Esophagus squamous epithelium (tissue), 5 donors: ENCODE measurements around the gene RNF113B. TPM values are rescaled to one million over a fixed set of nuclear protein-coding genes. Genes with fewer than 3 reads are reported as not detected.

Source experiments
- DNase-seq: peaks from one replicate; lab custom pipeline; 2025; lab: John Stamatoyannopoulos, UW
- H3K27ac ChIP-seq, 4 donors: fragments of 200-600 bp; sonication (generic); one replicate each; pipeline ENCODE4 v1.5.1; 2016 to 2019; ENCODE audit warnings: mild to moderate bottlenecking in 1 of 4
- H3K27me3 ChIP-seq, 4 donors: fragments of 200-600 bp; sonication (generic); 1 replicate in 3 of 4; 2 replicates in 1 of 4; pipeline versions ENCODE4 v1.5.1 to v1.6.0; 2017 to 2021; ENCODE audit warnings: antibody characterized with exemption in 1 of 4
- H3K36me3 ChIP-seq, 3 donors: fragments of 200-600 bp; sonication (generic); one replicate each; pipeline ENCODE4 v1.5.1; 2016 to 2019
- H3K4me1 ChIP-seq, 3 donors: fragments of 200-600 bp; sonication (generic); one replicate each; pipeline ENCODE4 v1.5.1; 2017 to 2019
- H3K4me3 ChIP-seq, 4 donors: fragments of 200-600 bp; sonication (generic); 1 replicate in 3 of 4; 2 replicates in 1 of 4; pipeline ENCODE4 v1.5.1; 2016 to 2019; ENCODE audit warnings: mild to moderate bottlenecking in 2 of 4, moderate library complexity in 1 of 4
- H3K9me3 ChIP-seq, 3 donors: fragments of 200-600 bp; sonication (generic); one replicate each; pipeline ENCODE4 v1.5.1; 2016 to 2019
- CTCF ChIP-seq, 6 experiments: fragments of 450-650 bp in 4 of 6; fragments of 200-600 bp in 2 of 6; sonication (generic) in 2 of 6; IDR thresholded peaks; one replicate each; pipeline ENCODE4 v1.5.1; 2016 to 2019; ENCODE audit warnings: antibody characterized with exemption in 6 of 6, mild to moderate bottlenecking in 4 of 6, moderate library complexity in 4 of 6
- POLR2A ChIP-seq, 4 donors: fragments of 450-650 bp; IDR thresholded peaks; one replicate each; pipeline ENCODE4 v1.6.1; 2017; ENCODE audit warnings: antibody characterized with exemption in 4 of 4, mild to moderate bottlenecking in 4 of 4, moderate library complexity in 3 of 4
- WGBS, 2 donors: methylation state at CpG; one replicate each; pipeline ENCODE4 v1.1.5; 2018; 5-methylcytosine and 5-hydroxymethylcytosine counted together
- intact Hi-C: fragments of 100-400 bp; cut with DNase I; formaldehyde crosslinking; loops from one replicate; pipeline ENCODE4 v1.15.0; 2022
- total RNA-seq, 4 donors: library from RNA; depleted of rRNA; stranded (reverse); fragments of >200 nt; gene quantifications; one replicate each; pipeline ENCODE4 v1.1.0, GENCODE V29; 2016
- donor health status: DM: yes; HTN: yes; CAD: no.

The RNF113B gene
- total RNA-seq, 4 donors from 2014 or later: not detected

- H3K27me3 ChIP-seq: no peaks in the 10 kb centered on the region
- 61 to 62% methylated on average over 4 of the region's 4 CpGs for WGBS, 2 donors
- intact Hi-C loops: no loop called here
- H3K4me3 ChIP-seq: no peak overlapping the region
- TF ChIP-seq POLR2A (IDR thresholded peaks at IDR 0.05): no peak
- no peak for TF ChIP-seq CTCF (IDR thresholded peaks at IDR 0.05)
- no peak for DNase-seq
- no peaks in the 10 kb centered on the region for H3K9me3 ChIP-seq
- peaks cover 0 to 11% (median 0%) of the 10 kb centered on the region in 3 donors for H3K4me1 ChIP-seq
- H3K27ac ChIP-seq: no peak overlapping the region
- no peaks in the 10 kb centered on the region for H3K36me3 ChIP-seq
These were observed 10.3 kb upstream of the RNF113B start for GRCh38 chr13:98187155-98187964.

- TF ChIP-seq CTCF (IDR thresholded peaks at IDR 0.05) (no peak), POLR2A (IDR thresholded peaks at IDR 0.05) (no peak)
- Histone ChIP-seq H3K4me1 (peaks cover 0 to 7% (median 0%) of the 10 kb centered on the region in 3 donors), H3K4me3 (no peak overlapping the region), H3K36me3 (no peaks in the 10 kb centered on the region), H3K27me3 (no peaks in the 10 kb centered on the region), H3K9me3 (no peaks in the 10 kb centered on the region), H3K27ac (no peak overlapping the region)
- no peak for DNase-seq
- intact Hi-C loops: no loop called here
- 59 to 75% methylated on average over 1 of the region's 1 CpG for WGBS, 2 donors
These were observed 7.7 kb upstream of the RNF113B start for GRCh38 chr13:98184792-98185191.

GRCh38 chr13:98182589-98182988, 5.5 kb upstream of the RNF113B start:
- DNase-seq: no peak
- Histone ChIP-seq H3K36me3 (no peaks in the 10 kb centered on the region), H3K4me3 (no peak overlapping the region), H3K27me3 (no peaks in the 10 kb centered on the region), H3K27ac (no peak overlapping the region), H3K9me3 (no peaks in the 10 kb centered on the region), H3K4me1 (no peaks in the 10 kb centered on the region)
- intact Hi-C loops: no loop called here
- no peak for TF ChIP-seq POLR2A (IDR thresholded peaks at IDR 0.05)
- TF ChIP-seq CTCF (IDR thresholded peaks at IDR 0.05): no peak
- WGBS, 2 donors: 68 to 84% methylated on average over 3 of the region's 3 CpGs

- intact Hi-C loops: no loop called here
- TF ChIP-seq CTCF (IDR thresholded peaks at IDR 0.05) (no peak), POLR2A (IDR thresholded peaks at IDR 0.05) (no peak)
- H3K36me3 ChIP-seq: no peaks in the 10 kb centered on the region
- H3K4me1 ChIP-seq: no peaks in the 10 kb centered on the region
- H3K9me3 ChIP-seq: no peaks in the 10 kb centered on the region
- H3K27ac ChIP-seq: no peak overlapping the region
- DNase-seq: no peak
- H3K4me3 ChIP-seq: no peak overlapping the region
- 81 to 90% methylated on average over 3 of the region's 4 CpGs for WGBS, 2 donors
- no peaks in the 10 kb centered on the region for H3K27me3 ChIP-seq
These were observed 5.1 kb upstream of the RNF113B start for GRCh38 chr13:98182153-98182552.

GRCh38 chr13:98181111-98181815, 4.2 kb upstream of the RNF113B start:
- no peak for DNase-seq
- WGBS, 2 donors: 84 to 87% methylated on average over 6 to 7 of the region's 7 CpGs
- no peak overlapping the region for H3K27ac ChIP-seq
- TF ChIP-seq POLR2A (IDR thresholded peaks at IDR 0.05) (no peak), CTCF (IDR thresholded peaks at IDR 0.05) (no peak)
- no peaks in the 10 kb centered on the region for H3K36me3 ChIP-seq
- no peak overlapping the region for H3K4me3 ChIP-seq
- intact Hi-C loops: no loop called here
- H3K27me3 ChIP-seq: no peaks in the 10 kb centered on the region
- no peaks in the 10 kb centered on the region for H3K9me3 ChIP-seq
- H3K4me1 ChIP-seq: no peaks in the 10 kb centered on the region
